ENCODE measurements around the gene PDIA5.
A peak's percentile ranks its signal among the peaks of the same experiment; 100 is the strongest.

DNA sequence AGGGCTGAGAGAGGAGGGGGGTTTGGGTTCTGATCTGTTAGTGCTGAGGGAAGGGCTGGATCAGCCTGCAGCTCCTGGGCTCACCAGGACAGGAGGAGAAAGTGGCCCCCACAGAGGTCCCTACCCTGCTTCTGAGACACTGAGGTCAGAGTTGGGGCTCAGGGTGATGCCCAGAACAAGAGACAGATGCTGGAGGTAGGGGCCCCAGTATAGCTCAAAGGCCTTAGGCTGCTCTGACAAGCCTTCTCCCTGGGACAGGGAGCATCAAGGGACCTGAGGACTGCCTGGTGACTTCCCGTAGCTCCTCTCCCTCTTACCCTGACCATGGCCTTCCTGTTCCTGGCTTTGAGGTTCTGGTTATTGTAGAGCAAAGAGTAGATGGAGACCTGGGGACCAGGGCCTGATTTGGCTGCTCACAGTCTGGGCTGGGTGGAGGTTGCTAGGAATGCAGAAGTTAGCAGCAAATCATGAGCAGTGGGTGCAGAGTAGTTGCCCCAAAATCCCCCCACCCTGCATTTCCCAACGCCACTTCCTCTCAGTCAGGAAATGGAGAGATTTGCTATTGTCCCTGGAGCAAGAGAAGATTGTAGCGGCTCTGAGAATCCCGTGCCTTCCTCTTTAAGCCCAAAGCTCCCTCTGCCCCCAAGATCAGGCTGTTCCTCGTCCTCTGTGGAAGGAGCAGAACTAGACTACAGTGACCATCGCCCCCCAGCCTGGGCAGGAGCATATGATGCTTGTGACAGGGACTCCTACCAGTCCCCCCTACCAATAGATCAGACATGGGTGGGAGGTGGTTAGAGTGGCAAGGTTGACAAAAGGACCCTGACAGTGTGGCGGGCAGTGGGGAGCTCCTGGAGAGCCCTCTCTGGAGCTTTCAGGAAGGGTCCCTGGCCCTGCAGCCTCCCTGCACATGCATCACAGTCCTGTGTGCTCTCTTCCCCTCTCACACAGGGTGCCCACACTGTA, 87.5 kb downstream of the PDIA5 start:
- TF ChIP-seq EZH2 (IDR thresholded peaks at IDR 0.05) (no peak), POLR2AphosphoS5 (IDR thresholded peaks at IDR 0.05; ENCODE audit: borderline replicate concordance, low read depth, low read length) (0 out of 2 replicates have a peak, but pooled peaks have one; percentile 5)

Data from SK-N-MC (cell line).